ENCODE results near the gene GLRA2.

GLRA2 gene

DNA sequence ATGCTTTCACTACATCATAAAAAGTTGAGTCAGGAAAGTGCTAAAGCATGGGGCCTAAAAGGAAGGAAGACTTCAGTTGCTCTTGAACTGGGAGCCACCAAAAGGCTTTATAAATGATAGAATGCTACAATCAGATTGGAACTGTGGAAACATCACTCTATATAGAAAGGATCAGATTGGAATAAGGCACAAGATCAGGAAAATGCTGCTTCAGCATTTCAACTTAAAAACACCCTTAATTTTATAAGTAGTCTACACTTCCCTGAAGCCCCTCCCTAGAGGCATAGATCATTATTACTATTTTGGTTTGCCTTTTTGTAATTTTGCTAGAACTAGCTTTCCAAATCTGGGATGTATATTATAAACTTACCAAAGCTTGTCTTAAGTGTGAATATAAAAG lies 172.8 kb downstream of the GLRA2 start:
- no peak for DNase-seq

DNA sequence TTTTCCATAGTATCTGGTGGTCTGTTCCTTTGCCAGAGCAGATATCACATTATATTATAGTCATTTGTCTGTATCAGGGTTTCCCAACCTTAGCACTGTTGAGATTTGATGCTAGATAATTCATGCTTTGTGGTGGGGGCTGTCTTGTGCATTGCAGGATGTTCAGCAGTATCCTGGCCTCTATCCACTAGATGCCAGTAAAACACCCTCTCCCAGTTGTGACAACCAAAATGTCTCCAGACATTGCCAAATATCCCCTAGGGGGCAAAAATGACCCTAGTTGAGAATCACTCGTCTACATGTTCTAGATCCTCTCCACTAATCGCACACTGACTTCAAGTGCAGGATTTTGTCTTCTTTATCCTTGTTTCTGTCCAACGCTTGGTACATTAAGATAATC lies 182.8 kb downstream of the GLRA2 start:
- DNase-seq, result no peak

DNA sequence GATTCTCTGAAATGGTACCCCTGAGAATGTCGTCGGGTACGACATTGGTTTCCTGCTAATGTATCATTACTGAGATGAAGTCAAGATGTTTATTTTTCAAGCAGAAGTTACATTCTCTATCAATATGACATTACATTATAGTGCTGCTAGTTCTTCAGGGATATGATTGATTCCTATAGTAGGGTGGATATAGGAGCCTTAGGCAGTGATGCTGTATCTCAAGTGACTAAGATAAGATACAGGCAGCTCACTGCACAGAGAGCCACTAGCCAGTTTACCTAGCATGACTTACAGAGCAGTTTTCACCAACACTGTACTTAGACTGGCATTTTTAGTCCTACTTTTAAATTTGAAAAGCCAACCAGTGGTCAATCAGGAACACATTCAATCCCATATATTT lies 188.6 kb downstream of the GLRA2 start:
- no peak for DNase-seq

DNA sequence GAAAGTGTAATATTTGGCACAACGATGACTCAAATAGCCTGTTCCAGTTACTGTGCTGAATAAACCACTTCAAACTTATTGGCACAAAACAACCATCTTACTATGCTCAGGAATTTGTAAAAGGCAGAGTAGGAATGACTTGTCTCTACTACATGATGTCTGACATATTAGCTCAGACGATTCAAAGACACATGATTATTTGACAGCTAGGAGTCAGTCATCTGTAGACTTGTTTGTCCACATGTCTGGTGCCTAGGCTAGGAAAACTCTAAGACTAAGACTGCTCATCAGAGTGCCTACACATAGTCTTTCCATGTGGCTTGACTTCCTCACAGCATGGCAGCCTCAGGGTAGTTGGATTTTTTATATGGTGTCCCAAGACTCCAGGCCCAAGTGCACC lies 189.1 kb downstream of the GLRA2 start:
- DNase-seq, result no peak

DNA sequence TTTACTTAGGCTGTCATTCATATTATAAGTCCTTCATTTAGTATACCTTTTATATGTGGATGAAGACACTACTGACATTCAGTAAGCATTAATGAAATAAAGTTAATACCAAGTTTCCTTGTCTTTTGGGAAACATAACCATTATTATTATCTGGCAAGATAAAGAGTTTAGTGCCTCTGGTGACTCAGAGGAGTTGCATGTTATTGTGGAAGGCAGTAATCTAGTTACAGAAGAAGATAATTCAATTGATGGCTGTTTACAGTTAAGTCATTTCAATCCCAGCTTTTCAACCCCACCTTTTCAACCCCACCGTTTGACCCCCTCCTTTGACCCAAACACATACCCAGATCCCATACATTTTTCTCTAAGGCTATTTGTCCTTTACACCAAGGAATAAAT lies 199.7 kb downstream of the GLRA2 start:
- no peak for DNase-seq

DNA sequence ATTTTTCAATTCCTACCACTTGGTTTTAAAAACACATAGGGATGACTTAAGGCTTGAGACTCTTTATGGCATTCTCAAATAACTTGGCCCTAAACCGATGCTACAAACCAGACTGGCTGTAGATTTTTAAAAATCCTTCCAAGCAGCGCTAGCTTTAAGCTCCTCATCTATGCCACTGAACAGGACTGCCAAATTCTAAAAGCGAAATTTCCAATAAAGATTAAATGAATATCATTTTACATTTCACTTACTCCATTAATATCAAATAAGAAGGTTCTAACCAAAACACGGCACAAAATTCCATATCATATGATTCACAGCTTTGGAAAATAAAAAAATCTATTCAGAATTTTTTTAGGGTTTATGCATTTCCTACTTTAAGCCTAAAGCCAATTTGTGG lies 209.3 kb downstream of the GLRA2 start:
- no peak for DNase-seq

DNA sequence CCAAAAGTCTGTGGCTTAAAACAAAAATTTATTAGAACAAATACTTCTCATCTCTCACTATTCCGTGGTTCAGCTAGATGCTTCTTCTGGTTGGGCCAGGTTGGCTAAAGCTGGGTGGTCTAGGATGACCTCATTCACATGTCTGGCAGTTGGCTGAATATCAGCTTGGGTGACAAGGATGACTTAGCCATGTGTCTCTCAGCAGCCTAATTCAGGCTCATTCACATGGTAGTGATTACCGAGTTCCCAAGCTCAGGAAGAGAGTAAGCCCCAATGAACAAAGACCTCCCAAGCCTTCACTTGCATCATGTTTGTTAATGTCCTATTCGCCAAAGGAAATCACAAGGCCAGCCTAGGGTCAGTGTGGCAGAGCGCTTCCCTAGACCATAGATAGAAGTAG lies 224.1 kb downstream of the GLRA2 start:
- DNase-seq, result no peak

DNA sequence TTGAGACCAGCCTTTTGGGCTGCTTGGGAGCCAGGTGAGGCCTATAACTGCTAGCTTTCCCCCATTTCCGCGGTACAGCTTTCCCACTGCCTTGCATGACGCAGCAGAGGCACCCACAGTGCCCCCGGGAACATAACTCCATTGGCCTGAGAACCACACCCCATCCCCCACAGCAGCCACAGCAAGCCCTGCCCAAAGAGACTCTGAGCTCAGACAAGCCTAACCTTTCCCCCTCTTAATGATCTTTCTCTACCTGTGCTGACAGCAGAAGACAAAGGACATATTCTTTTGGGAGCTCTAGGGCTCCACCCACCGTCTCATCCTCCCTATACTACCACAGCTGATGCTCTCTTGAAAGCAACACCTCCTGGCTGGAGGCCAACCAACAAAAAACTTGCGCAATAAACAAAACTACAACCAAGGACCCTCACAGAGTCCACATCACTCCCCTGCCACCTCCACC lies 228.7 kb downstream of the GLRA2 start:
- no peak for DNase-seq

DNA sequence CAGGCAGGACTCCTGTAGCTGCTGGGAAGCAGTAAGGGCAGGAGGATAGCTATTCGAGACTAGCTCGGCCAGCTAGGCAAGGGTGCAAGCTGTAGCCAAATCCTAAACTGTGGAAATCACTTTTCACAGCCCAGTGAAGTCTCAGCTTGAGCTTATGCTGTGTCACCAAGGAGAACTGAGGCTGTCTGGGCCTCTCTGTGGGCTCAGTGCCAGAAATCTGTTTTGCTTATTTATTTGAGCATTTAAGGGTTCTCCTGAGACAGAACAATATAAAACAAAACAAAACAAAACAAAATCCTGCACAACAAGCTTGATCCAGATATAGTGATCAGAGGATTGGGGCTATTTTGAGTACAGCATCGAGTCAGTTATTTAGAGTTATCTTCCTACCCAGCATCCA lies 246.1 kb downstream of the GLRA2 start:
- DNase-seq, result no peak

DNA sequence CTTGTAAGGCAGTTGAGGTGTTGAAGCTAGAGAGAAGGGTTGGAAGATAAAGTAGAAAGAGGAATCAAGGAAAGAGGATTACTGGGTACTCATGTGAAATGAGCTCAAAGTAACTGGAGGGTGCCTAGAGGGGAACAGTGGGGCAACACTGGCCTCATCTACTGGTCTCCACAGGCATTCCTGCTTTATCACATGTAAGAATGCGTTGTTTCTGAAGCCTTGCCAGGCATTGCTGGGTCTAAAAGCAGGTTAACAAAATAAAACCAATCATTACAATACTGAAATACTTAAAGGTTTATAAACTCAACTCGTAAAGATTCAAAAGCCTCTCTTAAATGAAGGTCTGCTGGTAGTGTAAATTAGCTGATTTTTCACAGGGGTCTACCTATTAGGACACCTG lies 247.6 kb downstream of the GLRA2 start:
- no peak for DNase-seq

DNA sequence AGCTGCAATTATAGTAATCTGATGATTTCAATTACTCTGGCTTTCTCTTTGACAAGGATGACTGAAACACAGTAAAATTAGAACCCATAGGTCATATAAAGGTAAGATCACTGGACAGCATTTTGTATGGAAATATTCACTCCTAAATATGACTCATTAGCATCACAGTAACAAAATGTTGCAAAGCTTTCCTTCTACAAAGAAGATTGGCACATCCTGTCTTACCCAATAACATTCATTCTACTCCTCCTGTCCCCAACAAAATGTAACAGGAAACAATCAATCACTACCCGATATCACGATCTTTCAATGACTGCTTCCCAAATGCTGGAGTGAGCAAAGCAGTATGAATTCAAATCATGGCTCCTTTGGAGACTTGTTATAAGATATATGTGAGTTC lies 248.2 kb downstream of the GLRA2 start:
- DNase-seq, result no peak

DNA sequence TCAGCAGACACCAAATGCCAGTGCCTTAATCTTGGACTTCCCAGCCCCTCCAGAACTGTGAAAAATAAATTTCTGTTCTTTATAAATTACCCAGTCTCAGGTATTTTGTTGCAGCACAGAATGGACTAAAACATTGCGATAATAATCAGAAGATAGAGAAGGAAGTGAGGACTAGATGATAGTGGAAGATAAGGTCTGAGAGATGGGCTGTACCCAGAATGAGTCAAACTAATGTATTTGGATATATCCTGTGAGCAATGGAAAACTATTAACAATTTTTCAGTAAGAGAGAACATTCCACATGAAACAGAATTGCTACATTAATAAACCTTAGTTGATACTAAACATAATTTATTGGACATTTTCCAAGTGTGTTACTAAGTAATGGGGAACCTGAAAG lies 250.2 kb downstream of the GLRA2 start:
- DNase-seq, result no peak

Data from T-helper 1 cell (primary cell).